HG03442 (cell line): ENCODE data around the gene FGF12.
"Not testable (repeated sequence)": the region's sequence is repeated elsewhere in the genome, so short reads cannot be mapped to it uniquely, and the experiment has no call there.

Experiments
- ATAC-seq: cut with Tn5 transposase; IDR thresholded peaks from one replicate; pipeline ENCODE4 v1.9.1; 2021; ENCODE audit warnings: mild to moderate bottlenecking, moderate library complexity; ENCODE audit not compliant: unreplicated experiment

The FGF12 gene

GRCh38 chr3:192607798-192608197, 119.5 kb downstream of the FGF12 start:
- ATAC-seq: no peak

- no peak for ATAC-seq
Observed at GRCh38 chr3:192597913-192598312, 129.4 kb downstream of the FGF12 start.

- no peak for ATAC-seq
Observed at GRCh38 chr3:192597506-192597905, 129.8 kb downstream of the FGF12 start.

GRCh38 chr3:192578729-192579128, 148.6 kb downstream of the FGF12 start:
- no peak for ATAC-seq

- no peak for ATAC-seq
Observed at GRCh38 chr3:192577811-192578210, 149.5 kb downstream of the FGF12 start.

DNA sequence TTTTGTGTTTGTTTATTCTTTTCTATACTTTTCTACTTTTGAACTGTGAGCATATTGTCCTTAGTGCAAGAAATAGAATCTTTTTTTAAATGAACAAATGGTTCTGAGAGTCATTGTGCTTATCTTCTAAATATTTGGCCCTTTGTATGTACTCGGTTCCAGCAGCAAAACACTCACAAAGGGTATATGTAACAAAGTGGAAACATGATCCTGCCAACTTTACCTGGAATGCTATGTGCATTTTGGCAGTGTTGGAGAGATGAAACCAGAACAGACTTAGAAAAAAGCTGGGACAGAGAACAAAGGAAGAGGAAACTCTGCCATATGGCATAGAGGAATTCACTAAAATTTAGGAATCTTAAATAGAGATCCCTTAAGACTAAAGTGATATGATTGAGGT, 150.1 kb downstream of the FGF12 start:
- no peak for ATAC-seq

GRCh38 chr3:192576704-192577103, 150.6 kb downstream of the FGF12 start:
- ATAC-seq: not testable (repeated sequence)

- ATAC-seq: no peak
Observed at GRCh38 chr3:192575879-192576506, 151.3 kb downstream of the FGF12 start.

DNA sequence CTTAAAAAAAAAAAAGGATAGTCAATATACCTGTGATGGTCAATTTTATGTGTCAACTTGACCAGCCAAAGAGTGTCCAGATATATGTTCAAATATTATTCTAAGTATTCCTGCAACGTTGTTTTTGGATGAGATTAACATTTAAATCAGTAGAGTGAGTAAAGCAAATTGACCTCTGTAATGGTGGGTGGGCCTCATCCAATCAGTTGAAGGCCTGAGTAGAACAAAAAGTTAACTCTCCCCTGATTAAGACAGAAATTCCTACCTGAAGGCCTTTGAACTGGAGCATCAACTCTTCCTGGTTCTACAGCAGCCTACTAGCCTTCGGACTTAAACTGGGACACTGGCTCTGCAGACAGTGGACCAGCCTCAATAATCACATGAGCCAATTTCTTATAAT, 154.1 kb downstream of the FGF12 start:
- ATAC-seq: no peak

DNA sequence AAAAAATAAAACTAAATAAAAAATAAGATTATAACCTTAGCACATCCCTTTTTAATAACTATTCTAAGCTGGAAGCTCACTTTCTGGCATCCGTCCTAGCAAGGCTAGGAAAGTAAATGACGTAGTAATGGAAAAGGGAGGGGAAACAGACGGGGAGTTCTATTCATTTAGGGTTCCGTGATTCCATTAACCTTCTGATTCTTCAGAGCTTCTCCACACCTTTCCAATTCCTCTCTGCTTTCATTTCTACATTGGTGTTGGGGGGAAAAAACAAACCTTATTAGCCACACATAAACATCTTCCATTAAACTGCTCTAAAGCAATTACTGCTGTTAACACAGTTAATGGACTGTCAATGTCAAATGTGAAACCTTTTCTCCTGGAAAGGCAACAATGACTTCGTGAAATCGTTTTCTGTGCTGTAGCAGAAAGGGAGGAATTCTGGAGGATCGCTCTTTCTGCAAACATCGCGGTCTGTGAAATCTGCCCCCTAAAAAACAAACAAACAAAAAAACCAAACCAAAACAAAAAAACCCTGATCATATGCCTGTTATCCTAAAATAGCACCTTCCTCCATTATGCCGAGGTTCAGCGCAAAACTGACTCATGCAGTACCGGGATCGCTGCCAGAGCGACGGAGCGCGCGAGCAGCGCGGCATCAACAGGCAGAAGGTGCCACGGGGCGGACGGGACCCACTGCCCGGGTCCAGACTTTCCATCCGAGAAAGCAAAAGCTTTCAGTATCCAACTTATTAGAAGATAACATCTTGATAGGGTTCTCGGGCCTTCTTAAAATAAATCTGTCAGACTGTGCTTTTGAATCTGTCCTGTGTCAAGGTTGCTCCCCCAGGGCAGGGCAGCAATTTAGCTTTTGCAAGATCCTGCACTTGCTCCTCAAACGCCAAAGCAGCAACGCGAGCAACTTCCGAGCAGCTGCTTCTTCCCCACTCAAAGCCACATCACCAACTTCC, 156.2 kb downstream of the FGF12 start:
- no peak for ATAC-seq

DNA sequence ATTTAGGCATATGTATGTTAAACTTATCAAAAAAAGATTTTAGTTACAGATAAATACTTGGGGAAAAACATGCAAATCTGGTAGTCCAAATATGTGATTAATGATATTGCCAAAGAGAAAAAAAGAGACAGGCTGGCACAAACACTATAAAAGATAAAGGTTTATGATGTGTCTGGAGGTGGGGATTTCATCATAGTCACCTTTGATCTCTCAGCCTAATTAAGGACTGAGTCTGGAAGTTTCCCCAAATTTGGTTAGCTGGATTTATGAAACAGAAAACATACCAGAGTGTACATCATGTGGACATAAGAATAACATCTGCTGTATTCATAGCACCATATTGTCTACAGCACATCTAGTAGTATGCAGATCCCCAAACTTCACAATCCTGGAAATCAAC, 157.0 kb downstream of the FGF12 start:
- ATAC-seq: no peak

GRCh38 chr3:192566706-192567290, 160.5 kb downstream of the FGF12 start:
- peak; percentile 88 for ATAC-seq

DNA sequence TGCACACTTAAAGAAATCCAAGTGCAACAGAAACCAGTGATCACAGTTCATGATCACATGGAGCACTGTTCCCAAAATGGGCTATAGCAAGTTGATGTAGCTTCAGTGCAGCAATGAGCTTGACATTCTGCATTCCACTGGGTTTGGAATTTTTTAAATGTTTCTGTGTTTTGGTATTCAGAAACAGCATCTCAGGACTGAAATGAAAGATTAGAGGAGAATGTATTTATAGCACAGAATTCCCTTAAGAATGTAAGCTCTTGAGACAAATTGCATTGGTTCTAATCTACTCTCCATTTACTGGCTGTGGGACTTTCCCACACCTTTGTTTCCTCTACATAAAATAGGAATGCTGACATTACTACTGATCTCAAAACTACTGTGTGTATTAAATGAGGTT, 162.7 kb downstream of the FGF12 start:
- ATAC-seq: no peak

DNA sequence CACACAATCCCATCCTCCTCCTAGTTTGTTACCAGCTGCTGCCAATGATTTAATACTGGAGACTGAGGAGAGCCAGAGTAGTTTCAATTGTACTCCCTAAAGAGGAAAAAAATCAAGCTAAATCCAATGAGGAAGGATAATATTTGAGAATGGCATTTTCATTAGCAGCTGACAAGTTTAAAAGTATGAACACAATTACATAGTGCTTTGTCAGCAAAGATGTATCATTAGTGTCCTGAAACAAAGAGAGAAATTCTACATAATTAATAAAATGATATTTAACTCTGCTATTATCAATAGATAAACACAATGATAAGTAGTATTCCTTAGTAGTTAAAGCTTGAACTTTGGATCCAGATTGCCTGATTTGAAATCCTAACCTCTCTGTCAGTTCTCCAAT, 163.9 kb downstream of the FGF12 start:
- ATAC-seq: no peak

DNA sequence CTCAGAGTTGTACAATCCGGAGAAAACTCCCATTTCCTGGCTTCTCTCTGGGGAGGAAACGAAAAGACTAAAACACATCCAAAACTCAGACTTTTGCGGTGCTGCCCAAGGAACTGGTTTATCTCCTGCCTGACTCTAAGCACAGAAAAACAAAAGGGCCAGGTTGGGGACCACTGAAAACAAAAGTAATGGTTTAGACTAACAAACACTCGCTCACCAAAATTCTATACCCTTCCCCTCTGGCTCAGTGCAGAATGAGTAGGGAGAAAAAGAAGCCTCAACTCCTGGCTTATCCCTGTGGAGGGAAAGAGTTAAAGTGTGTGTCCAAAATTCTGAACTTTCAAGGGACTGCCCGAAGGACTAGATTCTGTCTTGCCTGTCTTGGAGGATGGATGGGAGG, 173.6 kb downstream of the FGF12 start:
- no peak for ATAC-seq

DNA sequence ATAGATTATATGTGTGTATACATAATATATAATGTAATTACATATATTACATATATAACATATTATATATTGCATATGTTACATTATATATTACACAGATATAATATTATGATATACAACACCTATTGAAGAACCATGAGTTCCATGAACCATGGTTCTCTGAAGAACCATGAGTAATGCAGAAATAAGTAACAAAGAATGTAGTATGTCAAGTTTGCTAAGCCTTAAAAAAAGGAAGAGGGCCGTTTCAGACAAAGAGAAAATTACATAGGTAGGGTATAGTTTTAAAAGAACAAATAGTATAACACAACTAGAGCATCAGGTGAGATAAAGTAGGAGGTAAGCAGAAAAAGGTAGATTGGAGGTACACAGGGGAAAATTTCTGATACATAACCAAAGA, 177.0 kb downstream of the FGF12 start:
- ATAC-seq: no peak

GRCh38 chr3:192545333-192545732, 182.0 kb downstream of the FGF12 start:
- ATAC-seq: no peak

GRCh38 chr3:192543163-192543562, 184.2 kb downstream of the FGF12 start:
- no peak for ATAC-seq

GRCh38 chr3:192516820-192517219, 210.5 kb downstream of the FGF12 start:
- ATAC-seq: no peak

DNA sequence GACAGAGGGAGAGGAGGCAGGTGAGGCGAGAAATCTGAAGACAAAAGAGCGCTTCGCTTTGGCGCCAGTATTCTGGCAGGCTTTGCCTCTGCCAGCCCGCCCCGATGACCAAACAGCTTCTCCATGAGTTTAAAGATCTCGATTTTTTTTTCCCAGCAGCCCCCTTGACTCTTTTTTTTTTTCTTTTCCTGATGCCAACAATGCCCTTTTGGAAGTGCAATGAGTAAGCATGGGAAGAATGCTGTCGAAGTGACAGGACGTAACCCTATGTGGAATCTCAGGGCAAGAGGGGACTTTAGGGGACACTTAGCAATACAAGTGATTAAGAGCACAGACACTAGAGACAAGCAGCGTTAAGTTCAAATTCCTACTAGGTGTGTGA, 211.7 kb downstream of the FGF12 start:
- no peak for ATAC-seq

- ATAC-seq: no peak
Observed at GRCh38 chr3:192514754-192515663, 212.3 kb downstream of the FGF12 start.
